ENCODE measurements around the gene GABPB2.

- TF ChIP-seq, protein P1, sequence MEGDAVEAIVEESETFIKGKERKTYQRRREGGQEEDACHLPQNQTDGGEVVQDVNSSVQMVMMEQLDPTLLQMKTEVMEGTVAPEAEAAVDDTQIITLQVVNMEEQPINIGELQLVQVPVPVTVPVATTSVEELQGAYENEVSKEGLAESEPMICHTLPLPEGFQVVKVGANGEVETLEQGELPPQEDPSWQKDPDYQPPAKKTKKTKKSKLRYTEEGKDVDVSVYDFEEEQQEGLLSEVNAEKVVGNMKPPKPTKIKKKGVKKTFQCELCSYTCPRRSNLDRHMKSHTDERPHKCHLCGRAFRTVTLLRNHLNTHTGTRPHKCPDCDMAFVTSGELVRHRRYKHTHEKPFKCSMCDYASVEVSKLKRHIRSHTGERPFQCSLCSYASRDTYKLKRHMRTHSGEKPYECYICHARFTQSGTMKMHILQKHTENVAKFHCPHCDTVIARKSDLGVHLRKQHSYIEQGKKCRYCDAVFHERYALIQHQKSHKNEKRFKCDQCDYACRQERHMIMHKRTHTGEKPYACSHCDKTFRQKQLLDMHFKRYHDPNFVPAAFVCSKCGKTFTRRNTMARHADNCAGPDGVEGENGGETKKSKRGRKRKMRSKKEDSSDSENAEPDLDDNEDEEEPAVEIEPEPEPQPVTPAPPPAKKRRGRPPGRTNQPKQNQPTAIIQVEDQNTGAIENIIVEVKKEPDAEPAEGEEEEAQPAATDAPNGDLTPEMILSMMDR (IDR thresholded peaks at IDR 0.05), result no peak
- TF ChIP-seq POLR2A (IDR thresholded peaks at IDR 0.05), result no peak
Measured at GRCh38 chr1:151128800-151129199, 58.2 kb downstream of the GABPB2 start.

Data from body of pancreas (tissue), 4 donors.